HepG2 (cell line): ENCODE measurements around the gene RECK. TPM values are rescaled to one million over a fixed set of nuclear protein-coding genes. Genes with fewer than 3 reads are reported as not detected.

Experiments used
- CTCF ChIP-seq: sonication (generic); formaldehyde crosslinking; IDR thresholded peaks from 2 replicates; pipeline ENCODE4 v1.5.0; 2020; ENCODE audit warnings: mild to moderate bottlenecking, missing genetic modification reagents, moderate library complexity
- EHMT2 ChIP-seq: fragments of 200-600 bp; sonication (generic); IDR thresholded peaks from 2 replicates; pipeline ENCODE4 v1.7.0; 2017; ENCODE audit warnings: antibody characterized with exemption, low read depth, low read length, borderline replicate concordance
- FOXJ3 ChIP-seq: sonication (generic); formaldehyde crosslinking; IDR thresholded peaks from 2 replicates; pipeline ENCODE4 v1.4.0; 2020; ENCODE audit warnings: missing genetic modification reagents, mild to moderate bottlenecking, borderline replicate concordance
- GABPB1 ChIP-seq: IDR thresholded peaks from 2 replicates; pipeline ENCODE4 v1.6.1; 2016; ENCODE audit warnings: mild to moderate bottlenecking, missing genetic modification reagents, moderate library complexity, missing compliant biosample characterization
- ISL2 ChIP-seq: sonication (generic); formaldehyde crosslinking; IDR thresholded peaks from 2 replicates; pipeline ENCODE4 v1.5.0; 2020; ENCODE audit warnings: missing genetic modification reagents
- KLF12 ChIP-seq: sonication (generic); formaldehyde crosslinking; IDR thresholded peaks from 2 replicates; pipeline ENCODE4 v1.4.0; 2020; ENCODE audit warnings: missing genetic modification reagents, borderline replicate concordance
- ONECUT2 ChIP-seq: sonication (generic); formaldehyde crosslinking; IDR thresholded peaks from 2 replicates; pipeline ENCODE4 v1.4.0; 2020; ENCODE audit warnings: missing genetic modification reagents
- PITX1 ChIP-seq: sonication (generic); formaldehyde crosslinking; IDR thresholded peaks from 2 replicates; pipeline ENCODE4 v1.5.1; 2020; ENCODE audit warnings: mild to moderate bottlenecking, missing genetic modification reagents
- POGK ChIP-seq: sonication (generic); formaldehyde crosslinking; conservative IDR thresholded peaks from 2 replicates; pipeline ENCODE4 v1.8.0; 2022; ENCODE audit warnings: mild to moderate bottlenecking, moderate library complexity, missing genetic modification reagents
- SAP130 ChIP-seq: IDR thresholded peaks from 2 replicates; pipeline ENCODE4 v1.6.1; 2016; ENCODE audit warnings: low read depth
- SMC3 ChIP-seq: IDR thresholded peaks from 2 replicates; pipeline ENCODE4 v1.6.1; 2011; ENCODE audit warnings: low read length, improper control_type of control experiment
- TSC22D2 ChIP-seq: sonication (generic); formaldehyde crosslinking; IDR thresholded peaks from 2 replicates; pipeline ENCODE4 v1.5.1; 2020; ENCODE audit warnings: missing genetic modification reagents, mild to moderate bottlenecking, borderline replicate concordance
- ZNF280D ChIP-seq: sonication (generic); formaldehyde crosslinking; IDR thresholded peaks from 2 replicates; pipeline ENCODE4 v1.5.1; 2020; ENCODE audit warnings: mild to moderate bottlenecking, missing genetic modification reagents
- ZNF430 ChIP-seq: sonication (generic); formaldehyde crosslinking; IDR thresholded peaks from 2 replicates; pipeline ENCODE4 v1.9.0; 2021; ENCODE audit warnings: mild to moderate bottlenecking, missing genetic modification reagents
- ZNF720 ChIP-seq: sonication (generic); formaldehyde crosslinking; IDR thresholded peaks from 2 replicates; pipeline ENCODE4 v1.4.0; 2020; ENCODE audit warnings: missing genetic modification reagents
- ZNF766 ChIP-seq: sonication (generic); formaldehyde crosslinking; IDR thresholded peaks from 2 replicates; pipeline ENCODE4 v1.5.0; 2020; ENCODE audit warnings: missing genetic modification reagents, borderline replicate concordance
- ZNF784 ChIP-seq: sonication (generic); formaldehyde crosslinking; IDR thresholded peaks from 2 replicates; pipeline ENCODE4 v1.5.1; 2020; ENCODE audit warnings: missing genetic modification reagents, mild to moderate bottlenecking, borderline replicate concordance
- ZSCAN22 ChIP-seq: sonication (generic); formaldehyde crosslinking; IDR thresholded peaks from 2 replicates; pipeline ENCODE4 v1.4.0; 2020; ENCODE audit warnings: mild to moderate bottlenecking, missing genetic modification reagents
- ZUFSP ChIP-seq: sonication (generic); formaldehyde crosslinking; IDR thresholded peaks from 2 replicates; pipeline ENCODE4 v1.9.0; 2021; ENCODE audit warnings: missing genetic modification reagents, mild to moderate bottlenecking, borderline replicate concordance
- polyA plus RNA-seq, 8 experiments: library from polyadenylated mRNA; depleted of rRNA in 3 of 8; stranded (reverse) in 7 of 8; unstranded in 1 of 8; fragments of >200 nt; fragmentation: Illumina TruSeq in 4 of 8; extraction: Trizol in 4 of 8; gene quantifications; 2 replicates each; pipeline versions ENCODE4 v1.2.1 to v1.2.3, GENCODE V29; 2011 to 2016; ENCODE audit warnings: low read depth in 4 of 8, missing spikeins in 1 of 8, mixed read lengths in 1 of 8; ENCODE audit not compliant: insufficient read depth in 1 of 8
- total RNA-seq, 5 experiments: library from RNA; depleted of rRNA; stranded (reverse); fragments of >200 nt; fragmentation: Illumina TruSeq; extraction: Trizol; gene quantifications; 2 replicates each; pipeline ENCODE4 v1.2.3, GENCODE V29; 2016; ENCODE audit warnings: low read depth in 1 of 5

Gene RECK
- total and polyA plus RNA-seq, 2 of the 13 experiments (the other 11 are each of a cell fraction or from before 2014, with no cell fraction given) = 3.1 to 4.8 TPM

GRCh38 chr9:36166168-36166927 lies 129.6 kb downstream of the RECK start (continued):
- no peak for TF ChIP-seq ZSCAN22 (CRISPR knock-in tag)
- peak; percentile 26; the same call in 1 of the 2 replicates for TF ChIP-seq SMC3
- TF ChIP-seq ZNF720 (CRISPR knock-in tag) = no peak
- TF ChIP-seq POGK (CRISPR knock-in tag) = 0 out of 2 replicates have a peak, but pooled peaks have one; percentile 51
- TF ChIP-seq TSC22D2 (CRISPR knock-in tag) = 0 out of 2 replicates have a peak, but pooled peaks have one; percentile 34
- TF ChIP-seq FOXJ3 (CRISPR knock-in tag) = no peak
- peak; percentile 16; the same call in 1 of the 2 replicates for TF ChIP-seq ZNF280D (CRISPR knock-in tag)
- TF ChIP-seq ZNF430 (CRISPR knock-in tag) = no peak
- TF ChIP-seq GABPB1 (CRISPR knock-in tag) = peak; percentile 41; the same call in 1 of the 2 replicates
- 0 out of 2 replicates have a peak, but pooled peaks have one; percentile 41 for TF ChIP-seq ZNF766 (CRISPR knock-in tag)
- peak; percentile 57; the same call in 1 of the 2 replicates for TF ChIP-seq ZNF784 (CRISPR knock-in tag)
- TF ChIP-seq PITX1 (CRISPR knock-in tag) = 0 out of 2 replicates have a peak, but pooled peaks have one; percentile 35
- TF ChIP-seq ZUFSP (CRISPR knock-in tag) = no peak
- TF ChIP-seq KLF12 (CRISPR knock-in tag) = peak; percentile 62; the same call in 1 of the 2 replicates
- no peak for TF ChIP-seq ONECUT2 (CRISPR knock-in tag)
- no peak for TF ChIP-seq EHMT2
- peak; percentile 95 for TF ChIP-seq CTCF
- 0 out of 2 replicates have a peak, but pooled peaks have one; percentile 31 for TF ChIP-seq ISL2 (CRISPR knock-in tag)
- TF ChIP-seq SAP130 (CRISPR knock-in tag) = 0 out of 2 replicates have a peak, but pooled peaks have one; percentile 12
